22Rv1 (cell line): ENCODE data around the gene SLC35G6.

Experiments used
- H3K27ac ChIP-seq: fragments of 450-650 bp; 2 replicates; pipeline ENCODE4 v1.5.1; 2017
- ZFX ChIP-seq: fragments of 450-650 bp; IDR thresholded peaks from 2 replicates; pipeline ENCODE4 v1.6.1; 2017; ENCODE audit warnings: antibody characterized with exemption, borderline replicate concordance
- TF ChIP-seq, protein P1 (sequence below): fragments of 450-650 bp; IDR thresholded peaks from 2 replicates; pipeline ENCODE4 v1.5.1; 2017; ENCODE audit warnings: mild to moderate bottlenecking

SLC35G6 gene

DNA sequence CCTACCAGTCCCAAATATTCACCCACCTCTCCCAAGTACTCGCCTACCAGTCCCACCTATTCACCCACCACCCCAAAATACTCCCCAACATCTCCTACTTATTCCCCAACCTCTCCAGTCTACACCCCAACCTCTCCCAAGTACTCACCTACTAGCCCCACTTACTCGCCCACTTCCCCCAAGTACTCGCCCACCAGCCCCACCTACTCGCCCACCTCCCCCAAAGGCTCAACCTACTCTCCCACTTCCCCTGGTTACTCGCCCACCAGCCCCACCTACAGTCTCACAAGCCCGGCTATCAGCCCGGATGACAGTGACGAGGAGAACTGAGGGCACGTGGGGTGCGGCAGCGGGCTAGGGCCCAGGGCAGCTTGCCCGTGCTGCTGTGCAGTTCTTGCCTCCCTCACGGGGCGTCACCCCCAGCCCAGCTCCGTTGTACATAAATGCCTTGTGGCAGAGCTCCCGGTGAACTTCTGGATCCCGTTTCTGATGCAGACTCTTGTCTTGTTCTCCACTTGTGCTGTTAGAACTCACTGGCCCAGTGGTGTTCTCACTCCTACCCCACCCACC, 32.7 kb downstream of the SLC35G6 start:
- TF ChIP-seq, protein P1, sequence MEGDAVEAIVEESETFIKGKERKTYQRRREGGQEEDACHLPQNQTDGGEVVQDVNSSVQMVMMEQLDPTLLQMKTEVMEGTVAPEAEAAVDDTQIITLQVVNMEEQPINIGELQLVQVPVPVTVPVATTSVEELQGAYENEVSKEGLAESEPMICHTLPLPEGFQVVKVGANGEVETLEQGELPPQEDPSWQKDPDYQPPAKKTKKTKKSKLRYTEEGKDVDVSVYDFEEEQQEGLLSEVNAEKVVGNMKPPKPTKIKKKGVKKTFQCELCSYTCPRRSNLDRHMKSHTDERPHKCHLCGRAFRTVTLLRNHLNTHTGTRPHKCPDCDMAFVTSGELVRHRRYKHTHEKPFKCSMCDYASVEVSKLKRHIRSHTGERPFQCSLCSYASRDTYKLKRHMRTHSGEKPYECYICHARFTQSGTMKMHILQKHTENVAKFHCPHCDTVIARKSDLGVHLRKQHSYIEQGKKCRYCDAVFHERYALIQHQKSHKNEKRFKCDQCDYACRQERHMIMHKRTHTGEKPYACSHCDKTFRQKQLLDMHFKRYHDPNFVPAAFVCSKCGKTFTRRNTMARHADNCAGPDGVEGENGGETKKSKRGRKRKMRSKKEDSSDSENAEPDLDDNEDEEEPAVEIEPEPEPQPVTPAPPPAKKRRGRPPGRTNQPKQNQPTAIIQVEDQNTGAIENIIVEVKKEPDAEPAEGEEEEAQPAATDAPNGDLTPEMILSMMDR, result no peak
- TF ChIP-seq ZFX, result no peak

DNA sequence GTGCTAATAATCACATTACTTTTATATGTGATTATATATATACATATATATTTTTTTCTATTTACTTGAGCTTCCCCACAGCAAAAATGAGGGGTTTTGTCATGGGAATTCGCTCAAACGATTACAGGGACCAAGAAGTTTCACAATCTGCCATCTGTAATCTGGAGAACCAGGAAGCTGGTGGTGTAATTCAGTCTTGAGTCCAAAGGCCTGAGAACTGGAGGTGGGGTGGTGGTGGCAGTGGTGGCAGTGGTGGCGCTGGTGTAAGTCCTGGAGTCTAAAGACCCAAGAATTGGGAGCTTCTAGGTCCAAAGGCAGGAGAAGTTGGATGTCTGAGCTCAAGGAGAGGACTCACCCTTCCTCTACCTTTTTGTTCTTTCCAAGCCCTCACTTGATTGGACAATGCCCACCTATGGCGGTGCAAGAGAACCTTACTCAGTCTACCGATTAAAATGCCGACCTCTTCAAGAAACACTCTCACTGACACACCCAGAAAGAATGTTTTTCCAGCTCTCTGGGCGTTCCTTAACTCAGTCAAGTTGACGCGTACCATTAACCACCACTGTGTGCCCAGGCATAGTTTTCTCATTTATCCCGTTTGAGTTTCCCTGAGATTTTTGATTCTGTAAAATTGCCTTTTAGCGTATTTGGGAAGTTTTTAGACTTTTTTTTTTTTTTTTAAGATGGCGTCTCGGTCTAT, 34.8 kb downstream of the SLC35G6 start:
- TF ChIP-seq ZFX, result no peak
- TF ChIP-seq, protein P1, result no peak

More for the DNA sequence above, 32.7 kb downstream of the SLC35G6 start:
- no peak overlapping the region for H3K27ac ChIP-seq

GRCh38 chr17:7523033-7523432, 41.8 kb downstream of the SLC35G6 start:
- TF ChIP-seq, protein P1, result peak; percentile 65
- TF ChIP-seq ZFX, result no peak
- no peak overlapping the region for H3K27ac ChIP-seq

More for the DNA sequence above, 34.8 kb downstream of the SLC35G6 start:
- H3K27ac ChIP-seq, result peak overlapping the region; percentile 32; the same call in 1 of the 2 replicates

GRCh38 chr17:7528842-7529241, 47.6 kb downstream of the SLC35G6 start:
- TF ChIP-seq ZFX, result no peak
- TF ChIP-seq, protein P1, result no peak
- H3K27ac ChIP-seq, result no peak overlapping the region

DNA sequence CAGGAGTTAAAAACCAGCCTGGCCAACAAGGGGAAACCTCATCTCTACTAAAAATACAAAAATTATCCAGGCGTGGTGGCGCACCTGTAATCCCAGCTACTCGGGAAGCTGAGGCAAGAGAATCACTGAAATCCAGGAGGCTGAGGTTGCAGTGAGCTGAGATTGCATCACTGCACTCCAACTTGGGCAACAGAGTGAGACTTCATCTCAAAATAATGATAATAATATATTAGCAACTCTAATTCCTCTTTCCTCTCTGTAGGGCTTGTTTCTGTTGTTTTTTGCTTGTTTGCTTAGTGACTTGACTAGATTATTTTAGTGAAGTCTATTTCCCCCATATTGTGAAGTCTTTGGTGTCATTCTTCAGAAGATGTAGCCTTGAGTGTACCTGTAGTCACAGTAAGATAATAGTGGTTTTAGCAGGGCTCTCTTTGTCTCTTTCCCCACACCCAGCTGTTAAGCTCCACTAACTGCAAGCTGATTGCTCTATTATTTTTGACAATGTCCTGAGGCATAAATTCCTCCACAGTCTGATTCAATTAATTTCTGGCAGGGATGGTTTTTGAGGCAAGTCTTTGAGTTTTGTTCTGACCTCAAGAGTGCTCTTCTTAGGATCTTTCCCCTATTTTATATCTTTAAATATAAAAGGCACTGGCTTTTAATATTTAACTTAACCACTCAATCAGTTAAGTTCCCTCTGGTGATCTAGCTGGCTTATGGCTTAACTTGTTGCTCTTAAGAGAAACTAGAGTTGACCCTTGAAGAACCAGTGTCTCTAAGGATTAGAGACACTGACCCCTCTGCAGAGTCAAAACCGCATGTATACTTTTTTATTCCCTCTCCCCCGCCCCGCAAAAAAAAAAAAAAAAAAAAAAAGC, 49.0 kb downstream of the SLC35G6 start:
- H3K27ac ChIP-seq, result no peak overlapping the region
- TF ChIP-seq ZFX, result no peak
- TF ChIP-seq, protein P1, result no peak
